CD14-positive monocyte (primary cell): ENCODE data around the gene SENP3. TPM values are rescaled to one million over a fixed set of nuclear protein-coding genes. Genes with fewer than 3 reads are reported as not detected.

Experiments
- DNase-seq, 3 donors: peaks; one replicate each; pipeline ENCODE4 v3.0.0-alpha.2; 2011 to 2022
- H2AFZ ChIP-seq: 2 replicates; pipeline ENCODE4 v1.6.0; 2012; ENCODE audit warnings: mild to moderate bottlenecking, low read depth, low read length, inconsistent platforms; ENCODE audit not compliant: insufficient read depth, poor library complexity, severe bottlenecking
- H3K27ac ChIP-seq, 2 donors: 1 replicate in 1 of 2; 2 replicates in 1 of 2; pipeline ENCODE4 v1.5.1; 2012 to 2013; ENCODE audit warnings: low read length in 2 of 2, control low read depth in 1 of 2, inconsistent platforms in 1 of 2, low read depth in 1 of 2, mild to moderate bottlenecking in 1 of 2
- H3K27me3 ChIP-seq, 2 donors: one replicate each; pipeline versions ENCODE4 v1.6.0 to v1.6.1; 2011 to 2013; ENCODE audit warnings: low read length in 2 of 2; ENCODE audit not compliant: control insufficient read depth in 2 of 2, insufficient read depth in 2 of 2
- H3K36me3 ChIP-seq, 2 donors: replicated peaks in 1 of 2; 1 replicate in 1 of 2; 2 replicates in 1 of 2; pipeline versions ENCODE4 v1.5.1 to v1.6.1; 2012 to 2013; ENCODE audit warnings: low read length in 2 of 2, control low read depth in 1 of 2, inconsistent platforms in 1 of 2, mild to moderate bottlenecking in 1 of 2; ENCODE audit not compliant: insufficient read depth in 2 of 2, control insufficient read depth in 1 of 2
- H3K4me1 ChIP-seq, 2 donors: 1 replicate in 1 of 2; 2 replicates in 1 of 2; pipeline versions ENCODE4 v1.5.1 to v1.6.1; 2012 to 2013; ENCODE audit warnings: low read length in 2 of 2, control low read depth in 1 of 2, inconsistent platforms in 1 of 2, mild to moderate bottlenecking in 1 of 2, moderate library complexity in 1 of 2; ENCODE audit not compliant: insufficient read depth in 2 of 2, control insufficient read depth in 1 of 2
- H3K4me2 ChIP-seq: replicated peaks from 2 replicates; pipeline ENCODE3; 2012; ENCODE audit warnings: low read length, moderate library complexity, mild to moderate bottlenecking; ENCODE audit not compliant: poor library complexity, severe bottlenecking; ENCODE audit errors: extremely low read depth
- H3K4me3 ChIP-seq, 3 experiments: fragments of 200-600 bp in 1 of 3; sonication (generic) in 1 of 3; replicated peaks in 1 of 3; 1 replicate in 2 of 3; 2 replicates in 1 of 3; pipeline ENCODE4 v1.5.1; 2011 to 2013; ENCODE audit warnings: low read length in 3 of 3, mild to moderate bottlenecking in 3 of 3, control low read depth in 2 of 3, low read depth in 2 of 3, inconsistent platforms in 1 of 3, moderate library complexity in 1 of 3
- H3K79me2 ChIP-seq: 2 replicates; pipeline ENCODE4 v1.6.0; 2012; ENCODE audit warnings: mild to moderate bottlenecking, control low read depth, inconsistent platforms, low read length, moderate library complexity; ENCODE audit not compliant: insufficient read depth
- H3K9ac ChIP-seq: 2 replicates; pipeline ENCODE4 v1.6.0; 2017; ENCODE audit warnings: low read length, mild to moderate bottlenecking; ENCODE audit not compliant: insufficient read depth, poor library complexity, severe bottlenecking
- H3K9me3 ChIP-seq, 2 donors: replicated peaks in 1 of 2; 1 replicate in 1 of 2; 2 replicates in 1 of 2; pipeline versions ENCODE4 v1.5.1 to v1.6.1; 2012 to 2013; ENCODE audit warnings: low read length in 2 of 2, control low read depth in 1 of 2; ENCODE audit not compliant: control insufficient read depth in 1 of 2, insufficient read depth in 1 of 2
- H4K20me1 ChIP-seq: 2 replicates; pipeline ENCODE4 v1.6.0; 2012; ENCODE audit warnings: mild to moderate bottlenecking, low read length, control low read depth, moderate library complexity; ENCODE audit not compliant: insufficient read depth
- H3K27ac Mint-ChIP-seq, 7 donors: one replicate each; pipeline ENCODE4 v1.8.0; 2020; ENCODE audit warnings: mild to moderate bottlenecking in 7 of 7, mixed read lengths in 7 of 7, moderate library complexity in 6 of 7, inconsistent platforms in 2 of 7
- H3K27me3 Mint-ChIP-seq, 3 donors: one replicate each; pipeline ENCODE4 v1.8.0; 2021 to 2022; ENCODE audit warnings: low read depth in 3 of 3, mild to moderate bottlenecking in 3 of 3, mixed read lengths in 3 of 3, moderate library complexity in 3 of 3, inconsistent platforms in 1 of 3
- H3K36me3 Mint-ChIP-seq, 2 donors: one replicate each; pipeline ENCODE4 v1.8.0; 2020; ENCODE audit warnings: mixed read lengths in 2 of 2, inconsistent platforms in 1 of 2, mild to moderate bottlenecking in 1 of 2
- H3K4me1 Mint-ChIP-seq: one replicate; pipeline ENCODE4 v1.8.0; 2020; ENCODE audit warnings: mild to moderate bottlenecking, mixed read lengths
- H3K4me3 Mint-ChIP-seq, 2 donors: one replicate each; pipeline ENCODE4 v1.8.0; 2020; ENCODE audit warnings: mild to moderate bottlenecking in 2 of 2, mixed read lengths in 2 of 2, moderate library complexity in 1 of 2
- H3K9me3 Mint-ChIP-seq, 7 donors: one replicate each; pipeline ENCODE4 v1.8.0; 2020 to 2022; ENCODE audit warnings: mixed read lengths in 7 of 7, mild to moderate bottlenecking in 6 of 7, moderate library complexity in 6 of 7, inconsistent platforms in 2 of 7
- WGBS: methylation state at CpG from one replicate; pipeline ENCODE4 v1.1.5; 2013; ENCODE audit warnings: missing lambda C conversion rate; ENCODE audit not compliant: insufficient coverage; 5-methylcytosine and 5-hydroxymethylcytosine counted together
- intact Hi-C, 2 donors: fragments of 100-400 bp; cut with micrococcal nuclease; formaldehyde crosslinking; loops; one replicate each; pipeline versions ENCODE4 v1.15.0 to v1.15.1; 2023
- polyA plus RNA-seq, 3 donors: library from polyadenylated mRNA; depleted of rRNA in 1 of 3; unstranded in 2 of 3; stranded (reverse) in 1 of 3; fragments of 300-500 nt in 2 of 3; fragments of >200 nt in 1 of 3; fragmentation: Illumina TruSeq in 2 of 3; gene quantifications; 1 replicate in 2 of 3; 2 replicates in 1 of 3; pipeline ENCODE4 v1.2.3, GENCODE V29; 2012 to 2021
- TF ChIP-seq, protein P1 (sequence below): fragments of 200-600 bp; IDR thresholded peaks from one replicate; pipeline ENCODE4 v1.8.0; 2022; ENCODE audit warnings: antibody characterized with exemption, mild to moderate bottlenecking

The SENP3 gene
- polyA plus RNA-seq, 3 donors: 2.9 to 140 (median 5.6) TPM

DNA sequence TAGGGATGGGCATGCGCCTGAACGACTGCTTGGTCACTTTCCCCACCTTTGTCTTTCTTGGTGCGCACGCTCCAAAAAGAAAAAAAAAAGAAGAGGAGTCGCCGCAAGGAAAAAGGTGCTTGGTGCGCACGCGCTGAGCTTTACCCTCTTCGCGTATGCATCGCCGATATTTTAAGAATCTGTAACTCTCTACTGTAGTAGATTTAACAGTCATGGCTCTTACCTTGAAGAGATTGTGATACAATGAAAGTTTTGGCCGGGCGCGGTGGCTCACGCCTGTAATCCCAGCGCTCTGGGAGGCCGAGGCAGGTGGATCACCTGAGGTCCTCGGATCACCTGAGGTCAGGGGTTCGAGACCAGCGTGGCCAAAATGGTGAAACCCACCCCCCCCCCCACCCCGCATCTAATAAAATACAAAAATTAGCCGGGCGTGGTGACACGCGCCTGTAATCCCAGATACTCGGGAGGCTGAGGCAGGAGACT is 53.6 kb downstream of the SENP3 start:
- H3K27me3 Mint-ChIP-seq: peaks cover 0 to 5% (median 1%) of the 10 kb centered on the region in 3 donors
- peaks cover 41% of the 10 kb centered on the region for H3K79me2 ChIP-seq
- peak overlapping the region; percentile 25 for H3K9ac ChIP-seq
- peak overlapping the region; percentile 73 to 84 for H3K4me3 Mint-ChIP-seq
- H3K36me3 ChIP-seq: peaks cover 0 to 8% of the 10 kb centered on the region in 2 donors
- H3K36me3 Mint-ChIP-seq: peaks cover 6 to 11% of the 10 kb centered on the region in 2 donors
- H4K20me1 ChIP-seq: peaks cover 29% of the 10 kb centered on the region
- peaks cover 25 to 34% of the 10 kb centered on the region in 2 donors for H3K4me1 ChIP-seq
- peak overlapping the region; percentile 75 for H3K4me2 ChIP-seq
- H3K27me3 ChIP-seq: no peaks in the 10 kb centered on the region
- intact Hi-C loops: loop anchor here in 1 of 2 donors (2.0 kb wide), 1 partner anchor 71 kb away; the partner anchor contains the start of gene TP53
- no peaks in the 10 kb centered on the region for H3K9me3 Mint-ChIP-seq
- H3K4me1 Mint-ChIP-seq: peaks cover 33% of the 10 kb centered on the region
- no peaks in the 10 kb centered on the region for H3K9me3 ChIP-seq
- peak overlapping the region; percentile 80 for H2AFZ ChIP-seq
- TF ChIP-seq, protein P1, sequence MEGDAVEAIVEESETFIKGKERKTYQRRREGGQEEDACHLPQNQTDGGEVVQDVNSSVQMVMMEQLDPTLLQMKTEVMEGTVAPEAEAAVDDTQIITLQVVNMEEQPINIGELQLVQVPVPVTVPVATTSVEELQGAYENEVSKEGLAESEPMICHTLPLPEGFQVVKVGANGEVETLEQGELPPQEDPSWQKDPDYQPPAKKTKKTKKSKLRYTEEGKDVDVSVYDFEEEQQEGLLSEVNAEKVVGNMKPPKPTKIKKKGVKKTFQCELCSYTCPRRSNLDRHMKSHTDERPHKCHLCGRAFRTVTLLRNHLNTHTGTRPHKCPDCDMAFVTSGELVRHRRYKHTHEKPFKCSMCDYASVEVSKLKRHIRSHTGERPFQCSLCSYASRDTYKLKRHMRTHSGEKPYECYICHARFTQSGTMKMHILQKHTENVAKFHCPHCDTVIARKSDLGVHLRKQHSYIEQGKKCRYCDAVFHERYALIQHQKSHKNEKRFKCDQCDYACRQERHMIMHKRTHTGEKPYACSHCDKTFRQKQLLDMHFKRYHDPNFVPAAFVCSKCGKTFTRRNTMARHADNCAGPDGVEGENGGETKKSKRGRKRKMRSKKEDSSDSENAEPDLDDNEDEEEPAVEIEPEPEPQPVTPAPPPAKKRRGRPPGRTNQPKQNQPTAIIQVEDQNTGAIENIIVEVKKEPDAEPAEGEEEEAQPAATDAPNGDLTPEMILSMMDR: no peak
- peak overlapping the region; percentile 25 to 82 (median 41) for H3K4me3 ChIP-seq
- H3K27ac Mint-ChIP-seq: peak overlapping the region; percentile 84 to 93 (median 91)
- H3K27ac ChIP-seq: peak overlapping the region; percentile 73 to 75
- WGBS: 8% methylated on average over 14 of the region's 28 CpGs
- no peak for DNase-seq

DNA sequence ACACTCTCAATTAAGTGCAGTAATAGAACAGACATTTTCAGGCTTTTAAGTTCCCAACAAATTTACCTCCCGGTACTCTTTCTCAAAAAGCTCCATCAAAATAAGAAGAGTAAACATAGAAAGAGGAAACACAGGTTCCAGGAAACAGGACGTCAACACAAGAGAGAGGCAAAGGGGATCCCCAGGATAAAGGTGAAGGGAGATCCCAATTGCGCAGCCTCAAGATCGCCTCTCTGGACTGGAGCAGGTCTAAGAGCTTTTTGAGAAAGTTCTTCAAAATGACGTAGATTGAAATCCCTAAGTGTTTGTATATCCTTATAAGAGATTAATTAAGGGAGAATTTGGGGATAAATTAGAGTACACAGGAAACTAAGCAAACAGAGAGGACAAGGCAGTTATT is 56.9 kb downstream of the SENP3 start:
- Mint-ChIP-seq H3K36me3 (no peaks in the 10 kb centered on the region), H3K27me3 (peaks cover 0 to 5% (median 1%) of the 10 kb centered on the region in 3 donors), H3K9me3 (no peaks in the 10 kb centered on the region), H3K4me3 (no peak overlapping the region), H3K4me1 (peaks cover 5% of the 10 kb centered on the region), H3K27ac (no peak overlapping the region)
- H3K4me1 ChIP-seq: peaks cover 8 to 15% of the 10 kb centered on the region in 2 donors
- H3K79me2 ChIP-seq: peaks cover 8% of the 10 kb centered on the region
- intact Hi-C loops: no loop called here
- no peak overlapping the region for H3K9ac ChIP-seq
- WGBS: 100% methylated on average over 1 of the region's 5 CpGs
- TF ChIP-seq, protein P1: no peak
- no peaks in the 10 kb centered on the region for H3K27me3 ChIP-seq
- no peaks in the 10 kb centered on the region for H3K36me3 ChIP-seq
- no peak overlapping the region for H3K27ac ChIP-seq
- no peak overlapping the region for H3K4me3 ChIP-seq
- no peak overlapping the region for H3K4me2 ChIP-seq
- peaks cover 4% of the 10 kb centered on the region for H4K20me1 ChIP-seq
- H2AFZ ChIP-seq: no peak overlapping the region
- no peaks in the 10 kb centered on the region for H3K9me3 ChIP-seq
- DNase-seq: no peak
